Liver (tissue), 9 donors: ENCODE data around the gene IFITM5. TPM values are rescaled to one million over a fixed set of nuclear protein-coding genes. Genes with fewer than 3 reads are reported as not detected.

Experiments
- DNase-seq: peaks from one replicate; pipeline ENCODE4 v3.0.0-alpha.2; 2017; ENCODE audit warnings: low spot score
- H3K27ac ChIP-seq, 2 donors: one replicate each; pipeline ENCODE4 v1.7.0; 2013; ENCODE audit warnings: inconsistent platforms in 2 of 2, low read length in 2 of 2, control low read depth in 1 of 2, low read depth in 1 of 2, mild to moderate bottlenecking in 1 of 2
- H3K27me3 ChIP-seq, 4 donors: one replicate each; pipeline versions ENCODE4 v1.6.1 to v1.7.0; 2013; ENCODE audit warnings: low read length in 3 of 4, inconsistent platforms in 1 of 4, mild to moderate bottlenecking in 1 of 4, moderate library complexity in 1 of 4; ENCODE audit not compliant: control insufficient read depth in 4 of 4, insufficient read depth in 4 of 4
- H3K36me3 ChIP-seq, 4 donors: one replicate each; pipeline versions ENCODE4 v1.6.1 to v1.7.0; 2013; ENCODE audit warnings: low read length in 3 of 4, mild to moderate bottlenecking in 3 of 4, low read depth in 1 of 4, moderate library complexity in 1 of 4; ENCODE audit not compliant: control insufficient read depth in 4 of 4, insufficient read depth in 3 of 4
- H3K4me1 ChIP-seq, 4 donors: one replicate each; pipeline versions ENCODE4 v1.6.1 to v1.7.0; 2013; ENCODE audit warnings: low read length in 3 of 4, mild to moderate bottlenecking in 3 of 4, moderate library complexity in 1 of 4; ENCODE audit not compliant: control insufficient read depth in 4 of 4, insufficient read depth in 4 of 4
- H3K4me3 ChIP-seq, 3 donors: one replicate each; pipeline versions ENCODE4 v1.6.1 to v1.7.0; 2013; ENCODE audit warnings: low read length in 3 of 3, control low read depth in 1 of 3, low read depth in 1 of 3, mild to moderate bottlenecking in 1 of 3
- H3K9ac ChIP-seq, 2 donors: one replicate each; pipeline ENCODE4 v1.7.0; 2013; ENCODE audit warnings: low read length in 2 of 2, mild to moderate bottlenecking in 2 of 2, moderate library complexity in 2 of 2, control low read depth in 1 of 2, low read depth in 1 of 2
- H3K9me3 ChIP-seq, 4 donors: one replicate each; pipeline versions ENCODE4 v1.6.1 to v1.7.0; 2013; ENCODE audit warnings: low read length in 3 of 4; ENCODE audit not compliant: control insufficient read depth in 4 of 4
- EGR1 ChIP-seq, 2 donors: IDR thresholded peaks; 2 replicates each; pipeline ENCODE4 v1.6.1; 2016 to 2018; ENCODE audit warnings: antibody characterized with exemption in 2 of 2, low read depth in 2 of 2
- FOXA1 ChIP-seq: IDR thresholded peaks from 2 replicates; pipeline ENCODE4 v1.6.1; 2016; ENCODE audit warnings: antibody characterized with exemption
- FOXA2 ChIP-seq: IDR thresholded peaks from 2 replicates; pipeline ENCODE4 v1.6.1; 2016; ENCODE audit warnings: antibody characterized with exemption
- GABPA ChIP-seq, 2 donors: IDR thresholded peaks in 1 of 2; conservative IDR thresholded peaks in 1 of 2; 2 replicates each; pipeline ENCODE4 v1.6.1; 2016; ENCODE audit warnings: antibody characterized with exemption in 2 of 2, mild to moderate bottlenecking in 1 of 2, moderate library complexity in 1 of 2
- HNF4A ChIP-seq, 2 donors: conservative IDR thresholded peaks; 2 replicates each; pipeline ENCODE4 v1.6.1; 2016; ENCODE audit warnings: antibody characterized with exemption in 2 of 2, mild to moderate bottlenecking in 2 of 2
- NR2F2 ChIP-seq: IDR thresholded peaks from 2 replicates; pipeline ENCODE4 v1.6.1; 2016; ENCODE audit warnings: antibody characterized with exemption
- RXRA ChIP-seq, 2 donors: IDR thresholded peaks; 2 replicates each; pipeline ENCODE4 v1.6.1; 2017 to 2018; ENCODE audit warnings: antibody characterized with exemption in 2 of 2, mild to moderate bottlenecking in 1 of 2
- TAF1 ChIP-seq: conservative IDR thresholded peaks from 2 replicates; pipeline ENCODE4 v1.6.1; 2016; ENCODE audit warnings: antibody characterized with exemption, mild to moderate bottlenecking
- YY1 ChIP-seq: IDR thresholded peaks from 2 replicates; pipeline ENCODE4 v1.6.1; 2016; ENCODE audit warnings: antibody characterized with exemption, mild to moderate bottlenecking
- WGBS: extraction: QIAGEN DNeasy Blood & Tissue Kit; methylation state at CpG from one replicate; pipeline ENCODE4 v1.1.7; 2013; 5-methylcytosine and 5-hydroxymethylcytosine counted together
- polyA plus RNA-seq, 2 donors: library from polyadenylated mRNA; stranded (reverse) in 1 of 2; unstranded in 1 of 2; fragments of 200-250 nt in 1 of 2; fragments of >200 nt in 1 of 2; fragmentation: Nextera tagmentation in 1 of 2; extraction: Ambion mirVana in 1 of 2; gene quantifications; one replicate each; pipeline versions ENCODE4 v1.2.1 to v1.2.3, GENCODE V29; 2013 to 2015
- total RNA-seq, 2 donors: library from RNA; depleted of rRNA; stranded (reverse); fragments of >200 nt; gene quantifications; one replicate each; pipeline ENCODE4 v1.2.3, GENCODE V29; 2014
- TF ChIP-seq, protein P1 (sequence below): IDR thresholded peaks from 2 replicates; pipeline ENCODE4 v1.6.1; 2016; ENCODE audit warnings: antibody characterized with exemption
- TF ChIP-seq, protein P2 (sequence below): IDR thresholded peaks from 2 replicates; pipeline ENCODE4 v1.6.1; 2016; ENCODE audit warnings: antibody characterized with exemption
- TF ChIP-seq, protein P3 (sequence below): fragments of 150-350 bp; IDR thresholded peaks from 2 replicates; pipeline ENCODE4 v1.5.1; 2017; ENCODE audit warnings: improper control_type of control experiment, low read depth, low read length; ENCODE audit not compliant: missing input control
- TF ChIP-seq, protein P4 (sequence below): IDR thresholded peaks from 2 replicates; pipeline ENCODE4 v1.6.1; 2016; ENCODE audit warnings: antibody characterized with exemption
- TF ChIP-seq, protein P5 (sequence below): IDR thresholded peaks from 2 replicates; pipeline ENCODE4 v1.6.1; 2016; ENCODE audit warnings: antibody characterized with exemption, mild to moderate bottlenecking
- donor health status: healthy.
- donor health status: healthy.
- donor health status: healthy.
- donor health status: healthy.
- donor health status: healthy.

The IFITM5 gene
- total and polyA plus RNA-seq, 4 donors: not detected

DNA sequence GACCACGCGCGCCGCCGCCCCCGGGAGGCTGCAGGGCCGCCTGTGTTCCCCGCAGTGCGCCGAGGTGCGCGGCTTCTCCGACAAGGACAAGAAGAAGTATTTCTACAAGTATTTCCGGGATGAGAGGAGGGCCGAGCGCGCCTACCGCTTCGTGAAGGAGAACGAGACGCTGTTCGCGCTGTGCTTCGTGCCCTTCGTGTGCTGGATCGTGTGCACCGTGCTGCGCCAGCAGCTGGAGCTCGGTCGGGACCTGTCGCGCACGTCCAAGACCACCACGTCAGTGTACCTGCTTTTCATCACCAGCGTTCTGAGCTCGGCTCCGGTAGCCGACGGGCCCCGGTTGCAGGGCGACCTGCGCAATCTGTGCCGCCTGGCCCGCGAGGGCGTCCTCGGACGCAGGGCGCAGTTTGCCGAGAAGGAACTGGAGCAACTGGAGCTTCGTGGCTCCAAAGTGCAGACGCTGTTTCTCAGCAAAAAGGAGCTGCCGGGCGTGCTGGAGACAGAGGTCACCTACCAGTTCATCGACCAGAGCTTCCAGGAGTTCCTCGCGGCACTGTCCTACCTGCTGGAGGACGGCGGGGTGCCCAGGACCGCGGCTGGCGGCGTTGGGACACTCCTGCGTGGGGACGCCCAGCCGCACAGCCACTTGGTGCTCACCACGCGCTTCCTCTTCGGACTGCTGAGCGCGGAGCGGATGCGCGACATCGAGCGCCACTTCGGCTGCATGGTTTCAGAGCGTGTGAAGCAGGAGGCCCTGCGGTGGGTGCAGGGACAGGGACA is 18.4 kb downstream of the IFITM5 start:
- H3K27me3 ChIP-seq: no peaks in the 10 kb centered on the region
- TF ChIP-seq RXRA (IDR thresholded peaks at IDR 0.05) (no peak), HNF4A (conservative IDR thresholded peaks at IDR 0.05) (no peak), FOXA2 (no peak), YY1 (no peak), GABPA (IDR thresholded peaks at IDR 0.05 in 1 of 2, conservative IDR thresholded peaks at IDR 0.05 in 1 of 2) (no peak), NR2F2 (no peak), TAF1 (no peak), EGR1 (IDR thresholded peaks at IDR 0.05; ENCODE audit: low read depth in 2 of 2) (no peak), FOXA1 (no peak)
- TF ChIP-seq, protein P1, sequence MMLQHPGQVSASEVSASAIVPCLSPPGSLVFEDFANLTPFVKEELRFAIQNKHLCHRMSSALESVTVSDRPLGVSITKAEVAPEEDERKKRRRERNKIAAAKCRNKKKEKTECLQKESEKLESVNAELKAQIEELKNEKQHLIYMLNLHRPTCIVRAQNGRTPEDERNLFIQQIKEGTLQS: no peak
- TF ChIP-seq, protein P2, sequence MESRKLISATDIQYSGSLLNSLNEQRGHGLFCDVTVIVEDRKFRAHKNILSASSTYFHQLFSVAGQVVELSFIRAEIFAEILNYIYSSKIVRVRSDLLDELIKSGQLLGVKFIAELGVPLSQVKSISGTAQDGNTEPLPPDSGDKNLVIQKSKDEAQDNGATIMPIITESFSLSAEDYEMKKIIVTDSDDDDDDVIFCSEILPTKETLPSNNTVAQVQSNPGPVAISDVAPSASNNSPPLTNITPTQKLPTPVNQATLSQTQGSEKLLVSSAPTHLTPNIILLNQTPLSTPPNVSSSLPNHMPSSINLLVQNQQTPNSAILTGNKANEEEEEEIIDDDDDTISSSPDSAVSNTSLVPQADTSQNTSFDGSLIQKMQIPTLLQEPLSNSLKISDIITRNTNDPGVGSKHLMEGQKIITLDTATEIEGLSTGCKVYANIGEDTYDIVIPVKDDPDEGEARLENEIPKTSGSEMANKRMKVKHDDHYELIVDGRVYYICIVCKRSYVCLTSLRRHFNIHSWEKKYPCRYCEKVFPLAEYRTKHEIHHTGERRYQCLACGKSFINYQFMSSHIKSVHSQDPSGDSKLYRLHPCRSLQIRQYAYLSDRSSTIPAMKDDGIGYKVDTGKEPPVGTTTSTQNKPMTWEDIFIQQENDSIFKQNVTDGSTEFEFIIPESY: no peak
- TF ChIP-seq, protein P3, sequence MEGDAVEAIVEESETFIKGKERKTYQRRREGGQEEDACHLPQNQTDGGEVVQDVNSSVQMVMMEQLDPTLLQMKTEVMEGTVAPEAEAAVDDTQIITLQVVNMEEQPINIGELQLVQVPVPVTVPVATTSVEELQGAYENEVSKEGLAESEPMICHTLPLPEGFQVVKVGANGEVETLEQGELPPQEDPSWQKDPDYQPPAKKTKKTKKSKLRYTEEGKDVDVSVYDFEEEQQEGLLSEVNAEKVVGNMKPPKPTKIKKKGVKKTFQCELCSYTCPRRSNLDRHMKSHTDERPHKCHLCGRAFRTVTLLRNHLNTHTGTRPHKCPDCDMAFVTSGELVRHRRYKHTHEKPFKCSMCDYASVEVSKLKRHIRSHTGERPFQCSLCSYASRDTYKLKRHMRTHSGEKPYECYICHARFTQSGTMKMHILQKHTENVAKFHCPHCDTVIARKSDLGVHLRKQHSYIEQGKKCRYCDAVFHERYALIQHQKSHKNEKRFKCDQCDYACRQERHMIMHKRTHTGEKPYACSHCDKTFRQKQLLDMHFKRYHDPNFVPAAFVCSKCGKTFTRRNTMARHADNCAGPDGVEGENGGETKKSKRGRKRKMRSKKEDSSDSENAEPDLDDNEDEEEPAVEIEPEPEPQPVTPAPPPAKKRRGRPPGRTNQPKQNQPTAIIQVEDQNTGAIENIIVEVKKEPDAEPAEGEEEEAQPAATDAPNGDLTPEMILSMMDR: no peak
- TF ChIP-seq, protein P4, sequence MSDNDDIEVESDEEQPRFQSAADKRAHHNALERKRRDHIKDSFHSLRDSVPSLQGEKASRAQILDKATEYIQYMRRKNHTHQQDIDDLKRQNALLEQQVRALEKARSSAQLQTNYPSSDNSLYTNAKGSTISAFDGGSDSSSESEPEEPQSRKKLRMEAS: no peak
- TF ChIP-seq, protein P5, sequence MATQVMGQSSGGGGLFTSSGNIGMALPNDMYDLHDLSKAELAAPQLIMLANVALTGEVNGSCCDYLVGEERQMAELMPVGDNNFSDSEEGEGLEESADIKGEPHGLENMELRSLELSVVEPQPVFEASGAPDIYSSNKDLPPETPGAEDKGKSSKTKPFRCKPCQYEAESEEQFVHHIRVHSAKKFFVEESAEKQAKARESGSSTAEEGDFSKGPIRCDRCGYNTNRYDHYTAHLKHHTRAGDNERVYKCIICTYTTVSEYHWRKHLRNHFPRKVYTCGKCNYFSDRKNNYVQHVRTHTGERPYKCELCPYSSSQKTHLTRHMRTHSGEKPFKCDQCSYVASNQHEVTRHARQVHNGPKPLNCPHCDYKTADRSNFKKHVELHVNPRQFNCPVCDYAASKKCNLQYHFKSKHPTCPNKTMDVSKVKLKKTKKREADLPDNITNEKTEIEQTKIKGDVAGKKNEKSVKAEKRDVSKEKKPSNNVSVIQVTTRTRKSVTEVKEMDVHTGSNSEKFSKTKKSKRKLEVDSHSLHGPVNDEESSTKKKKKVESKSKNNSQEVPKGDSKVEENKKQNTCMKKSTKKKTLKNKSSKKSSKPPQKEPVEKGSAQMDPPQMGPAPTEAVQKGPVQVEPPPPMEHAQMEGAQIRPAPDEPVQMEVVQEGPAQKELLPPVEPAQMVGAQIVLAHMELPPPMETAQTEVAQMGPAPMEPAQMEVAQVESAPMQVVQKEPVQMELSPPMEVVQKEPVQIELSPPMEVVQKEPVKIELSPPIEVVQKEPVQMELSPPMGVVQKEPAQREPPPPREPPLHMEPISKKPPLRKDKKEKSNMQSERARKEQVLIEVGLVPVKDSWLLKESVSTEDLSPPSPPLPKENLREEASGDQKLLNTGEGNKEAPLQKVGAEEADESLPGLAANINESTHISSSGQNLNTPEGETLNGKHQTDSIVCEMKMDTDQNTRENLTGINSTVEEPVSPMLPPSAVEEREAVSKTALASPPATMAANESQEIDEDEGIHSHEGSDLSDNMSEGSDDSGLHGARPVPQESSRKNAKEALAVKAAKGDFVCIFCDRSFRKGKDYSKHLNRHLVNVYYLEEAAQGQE: no peak
- peak overlapping the region in 1 of 2 donors; percentile 72 for H3K27ac ChIP-seq
- no peaks in the 10 kb centered on the region for H3K36me3 ChIP-seq
- DNase-seq: no peak
- H3K9me3 ChIP-seq: no peaks in the 10 kb centered on the region
- 37% methylated on average over 79 of the region's 79 CpGs for WGBS
- peak overlapping the region; percentile 23 to 56 (median 25) for H3K4me3 ChIP-seq
- H3K4me1 ChIP-seq: peaks cover 12 to 43% (median 30%) of the 10 kb centered on the region in 4 donors
- no peak overlapping the region for H3K9ac ChIP-seq
